Breast epithelium (tissue), 4 donors: ENCODE measurements around the gene MAP2K5. TPM values are rescaled to one million over a fixed set of nuclear protein-coding genes. Genes with fewer than 3 reads are reported as not detected.

Source experiments
- DNase-seq, 2 donors: peaks; one replicate each; pipeline ENCODE4 v3.0.0-alpha.2; 2019; ENCODE audit warnings: low spot score in 2 of 2
- H3K27ac ChIP-seq, 2 donors: fragments of 200-600 bp; sonication (generic) in 1 of 2; one replicate each; pipeline ENCODE4 v1.5.1; 2016 to 2019; ENCODE audit warnings: mild to moderate bottlenecking in 1 of 2
- H3K27me3 ChIP-seq, 2 donors: fragments of 200-600 bp; sonication (generic) in 1 of 2; one replicate each; pipeline versions ENCODE4 v1.5.1 to v1.6.0; 2017 to 2019; ENCODE audit warnings: control low read depth in 1 of 2, mild to moderate bottlenecking in 1 of 2
- H3K36me3 ChIP-seq: fragments of 200-600 bp; one replicate; pipeline ENCODE4 v1.5.1; 2019
- H3K4me1 ChIP-seq, 2 donors: fragments of 200-600 bp; sonication (generic); one replicate each; pipeline ENCODE4 v1.5.1; 2016 to 2019; ENCODE audit warnings: control low read depth in 1 of 2
- H3K4me3 ChIP-seq, 3 donors: fragments of 200-600 bp; sonication (generic); 1 replicate in 2 of 3; 2 replicates in 1 of 3; pipeline ENCODE4 v1.5.1; 2016 to 2019; ENCODE audit warnings: mild to moderate bottlenecking in 3 of 3, moderate library complexity in 2 of 3
- H3K9me3 ChIP-seq, 2 donors: fragments of 200-600 bp; sonication (generic) in 1 of 2; one replicate each; pipeline ENCODE4 v1.5.1; 2016 to 2019; ENCODE audit warnings: control low read depth in 1 of 2
- POLR2A ChIP-seq: fragments of 450-650 bp; IDR thresholded peaks from one replicate; pipeline ENCODE4 v1.6.1; 2016; ENCODE audit warnings: antibody characterized with exemption, mild to moderate bottlenecking, moderate library complexity
- POLR2AphosphoS5 ChIP-seq, 3 donors: sonication (generic); formaldehyde crosslinking; IDR thresholded peaks; one replicate each; pipeline ENCODE4 v1.6.1; 2017; ENCODE audit warnings: antibody characterized with exemption in 3 of 3
- intact Hi-C: fragments of 100-400 bp; cut with DNase I; formaldehyde crosslinking; loops from one replicate; pipeline ENCODE4 v1.15.1; 2023; ENCODE audit warnings: low total_unique reads
- total RNA-seq, 3 donors: library from RNA; depleted of rRNA; stranded (reverse); fragments of >200 nt; gene quantifications; one replicate each; pipeline ENCODE4 v1.1.0, GENCODE V29; 2016
- TF ChIP-seq, protein P1 (sequence below), 3 donors: fragments of 450-650 bp; IDR thresholded peaks; one replicate each; pipeline ENCODE4 v1.5.1; 2016 to 2017; ENCODE audit warnings: antibody characterized with exemption in 3 of 3, mild to moderate bottlenecking in 3 of 3, moderate library complexity in 3 of 3

MAP2K5 gene
- total RNA-seq, 3 donors from 2014 or later, result 13.8 to 15.1 (median 14.0) TPM

DNA sequence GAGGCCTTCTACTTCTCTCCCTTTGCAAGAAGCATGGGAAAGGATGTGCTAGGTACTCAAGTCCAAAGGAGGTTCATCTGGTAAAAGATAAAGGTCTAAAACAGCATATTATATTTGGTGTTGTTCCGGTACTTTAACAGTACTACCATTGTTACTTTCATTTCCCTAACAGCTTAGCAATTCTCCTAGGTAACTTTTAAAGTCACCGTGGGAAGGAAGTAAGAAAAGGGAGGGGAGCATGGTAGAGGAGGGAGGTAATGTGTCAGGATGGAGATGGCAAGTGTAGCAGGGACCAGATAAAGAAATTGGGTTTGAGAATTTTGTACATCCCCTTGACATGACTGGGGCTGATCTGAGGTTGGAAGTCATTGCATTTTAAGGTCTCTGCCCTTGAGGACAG lies 193.4 kb downstream of the MAP2K5 start:
- Histone ChIP-seq H3K4me3 (no peak overlapping the region), H3K36me3 (no peaks in the 10 kb centered on the region), H3K27me3 (no peaks in the 10 kb centered on the region), H3K27ac (no peak overlapping the region), H3K9me3 (no peaks in the 10 kb centered on the region), H3K4me1 (no peaks in the 10 kb centered on the region)
- DNase-seq, result no peak
- TF ChIP-seq, protein P1, sequence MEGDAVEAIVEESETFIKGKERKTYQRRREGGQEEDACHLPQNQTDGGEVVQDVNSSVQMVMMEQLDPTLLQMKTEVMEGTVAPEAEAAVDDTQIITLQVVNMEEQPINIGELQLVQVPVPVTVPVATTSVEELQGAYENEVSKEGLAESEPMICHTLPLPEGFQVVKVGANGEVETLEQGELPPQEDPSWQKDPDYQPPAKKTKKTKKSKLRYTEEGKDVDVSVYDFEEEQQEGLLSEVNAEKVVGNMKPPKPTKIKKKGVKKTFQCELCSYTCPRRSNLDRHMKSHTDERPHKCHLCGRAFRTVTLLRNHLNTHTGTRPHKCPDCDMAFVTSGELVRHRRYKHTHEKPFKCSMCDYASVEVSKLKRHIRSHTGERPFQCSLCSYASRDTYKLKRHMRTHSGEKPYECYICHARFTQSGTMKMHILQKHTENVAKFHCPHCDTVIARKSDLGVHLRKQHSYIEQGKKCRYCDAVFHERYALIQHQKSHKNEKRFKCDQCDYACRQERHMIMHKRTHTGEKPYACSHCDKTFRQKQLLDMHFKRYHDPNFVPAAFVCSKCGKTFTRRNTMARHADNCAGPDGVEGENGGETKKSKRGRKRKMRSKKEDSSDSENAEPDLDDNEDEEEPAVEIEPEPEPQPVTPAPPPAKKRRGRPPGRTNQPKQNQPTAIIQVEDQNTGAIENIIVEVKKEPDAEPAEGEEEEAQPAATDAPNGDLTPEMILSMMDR (IDR thresholded peaks at IDR 0.05), result no peak
- TF ChIP-seq POLR2AphosphoS5 (IDR thresholded peaks at IDR 0.05), result no peak
- no peak for TF ChIP-seq POLR2A
- intact Hi-C loops, result no loop called here

GRCh38 chr15:67736810-67737209 lies 194.3 kb downstream of the MAP2K5 start:
- Histone ChIP-seq H3K4me1 (no peaks in the 10 kb centered on the region), H3K4me3 (no peak overlapping the region), H3K27ac (no peak overlapping the region), H3K27me3 (no peaks in the 10 kb centered on the region), H3K36me3 (no peaks in the 10 kb centered on the region), H3K9me3 (no peaks in the 10 kb centered on the region)
- TF ChIP-seq POLR2A, result no peak
- TF ChIP-seq, protein P1 (IDR thresholded peaks at IDR 0.05), result no peak
- no peak for TF ChIP-seq POLR2AphosphoS5 (IDR thresholded peaks at IDR 0.05)
- DNase-seq, result no peak
- intact Hi-C loops, result no loop called here

GRCh38 chr15:67738056-67738455 lies 195.6 kb downstream of the MAP2K5 start:
- no peak for DNase-seq
- Histone ChIP-seq H3K4me3 (no peak overlapping the region), H3K36me3 (no peaks in the 10 kb centered on the region), H3K4me1 (no peaks in the 10 kb centered on the region), H3K9me3 (no peaks in the 10 kb centered on the region), H3K27me3 (no peaks in the 10 kb centered on the region), H3K27ac (no peak overlapping the region)
- intact Hi-C loops, result no loop called here
- TF ChIP-seq POLR2AphosphoS5 (IDR thresholded peaks at IDR 0.05), result no peak
- TF ChIP-seq, protein P1 (IDR thresholded peaks at IDR 0.05), result no peak
- no peak for TF ChIP-seq POLR2A

DNA sequence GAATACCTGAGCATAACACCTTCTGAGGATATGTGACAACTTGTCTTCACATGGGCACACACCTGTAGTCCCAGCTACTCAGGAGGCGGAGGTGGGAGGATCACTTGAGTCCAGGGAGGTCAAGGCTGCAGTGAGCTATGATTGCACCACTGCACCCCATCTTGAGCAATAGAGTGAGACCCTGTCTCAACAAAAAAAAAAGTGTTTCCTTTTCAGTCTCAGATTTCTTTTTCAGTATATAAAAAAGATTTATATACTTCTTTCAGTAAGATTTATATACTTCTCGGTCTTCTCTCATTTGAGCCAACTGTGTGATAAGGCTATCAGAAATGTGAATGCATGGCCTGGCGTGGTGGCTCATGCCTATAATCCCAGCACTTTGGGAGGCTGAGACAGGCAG lies 197.9 kb downstream of the MAP2K5 start:
- Histone ChIP-seq H3K27me3 (no peaks in the 10 kb centered on the region), H3K9me3 (no peaks in the 10 kb centered on the region), H3K4me1 (no peaks in the 10 kb centered on the region), H3K27ac (no peak overlapping the region), H3K4me3 (no peak overlapping the region), H3K36me3 (no peaks in the 10 kb centered on the region)
- no peak for DNase-seq
- intact Hi-C loops, result no loop called here
- TF ChIP-seq POLR2A, result no peak
- TF ChIP-seq, protein P1 (IDR thresholded peaks at IDR 0.05), result no peak

DNA sequence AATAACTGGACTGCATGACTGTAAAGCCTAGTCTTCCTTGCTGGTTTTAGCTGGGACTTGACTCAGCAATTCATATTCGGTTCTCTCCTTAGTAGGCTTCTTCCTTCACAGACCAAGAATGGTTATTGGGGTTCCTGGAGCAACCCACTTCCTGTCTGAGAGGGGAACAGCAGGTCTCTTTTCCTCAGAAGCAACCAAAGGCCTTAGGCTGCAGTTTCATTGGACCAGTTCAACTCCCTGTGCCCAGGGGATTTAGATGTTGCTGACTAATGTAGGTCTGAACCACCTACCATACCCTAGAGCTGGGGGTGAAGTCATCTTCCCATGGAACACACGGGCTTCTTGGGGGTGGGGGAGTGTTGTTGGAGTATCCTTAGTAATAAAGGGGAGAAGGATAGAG lies 198.8 kb downstream of the MAP2K5 start:
- no peak overlapping the region for H3K4me3 ChIP-seq
- no peak overlapping the region for H3K27ac ChIP-seq
- no peaks in the 10 kb centered on the region for H3K4me1 ChIP-seq
- DNase-seq, result no peak
- H3K36me3 ChIP-seq, result no peaks in the 10 kb centered on the region
- no peaks in the 10 kb centered on the region for H3K27me3 ChIP-seq
- TF ChIP-seq, protein P1 (IDR thresholded peaks at IDR 0.05), result no peak
- TF ChIP-seq POLR2AphosphoS5 (IDR thresholded peaks at IDR 0.05) (no peak), POLR2A (no peak)
- no peaks in the 10 kb centered on the region for H3K9me3 ChIP-seq
- intact Hi-C loops, result no loop called here
